Liver (tissue), 9 donors: Measurements from ENCODE around the gene ZMAT5. TPM values are rescaled to one million over a fixed set of nuclear protein-coding genes. Genes with fewer than 3 reads are reported as not detected.
"Not testable (repeated sequence)": the region's sequence is repeated elsewhere in the genome, so short reads cannot be mapped to it uniquely, and the experiment has no call there.

ENCODE experiments used
- DNase-seq: peaks from one replicate; pipeline ENCODE4 v3.0.0-alpha.2; 2017; ENCODE audit warnings: low spot score
- H3K27ac ChIP-seq, 2 donors: one replicate each; pipeline ENCODE4 v1.7.0; 2013; ENCODE audit warnings: inconsistent platforms in 2 of 2, low read length in 2 of 2, control low read depth in 1 of 2, low read depth in 1 of 2, mild to moderate bottlenecking in 1 of 2
- H3K27me3 ChIP-seq, 4 donors: one replicate each; pipeline versions ENCODE4 v1.6.1 to v1.7.0; 2013; ENCODE audit warnings: low read length in 3 of 4, inconsistent platforms in 1 of 4, mild to moderate bottlenecking in 1 of 4, moderate library complexity in 1 of 4; ENCODE audit not compliant: control insufficient read depth in 4 of 4, insufficient read depth in 4 of 4
- H3K36me3 ChIP-seq, 4 donors: one replicate each; pipeline versions ENCODE4 v1.6.1 to v1.7.0; 2013; ENCODE audit warnings: low read length in 3 of 4, mild to moderate bottlenecking in 3 of 4, low read depth in 1 of 4, moderate library complexity in 1 of 4; ENCODE audit not compliant: control insufficient read depth in 4 of 4, insufficient read depth in 3 of 4
- H3K4me1 ChIP-seq, 4 donors: one replicate each; pipeline versions ENCODE4 v1.6.1 to v1.7.0; 2013; ENCODE audit warnings: low read length in 3 of 4, mild to moderate bottlenecking in 3 of 4, moderate library complexity in 1 of 4; ENCODE audit not compliant: control insufficient read depth in 4 of 4, insufficient read depth in 4 of 4
- H3K4me3 ChIP-seq, 3 donors: one replicate each; pipeline versions ENCODE4 v1.6.1 to v1.7.0; 2013; ENCODE audit warnings: low read length in 3 of 3, control low read depth in 1 of 3, low read depth in 1 of 3, mild to moderate bottlenecking in 1 of 3
- H3K9ac ChIP-seq, 2 donors: one replicate each; pipeline ENCODE4 v1.7.0; 2013; ENCODE audit warnings: low read length in 2 of 2, mild to moderate bottlenecking in 2 of 2, moderate library complexity in 2 of 2, control low read depth in 1 of 2, low read depth in 1 of 2
- H3K9me3 ChIP-seq, 4 donors: one replicate each; pipeline versions ENCODE4 v1.6.1 to v1.7.0; 2013; ENCODE audit warnings: low read length in 3 of 4; ENCODE audit not compliant: control insufficient read depth in 4 of 4
- EGR1 ChIP-seq, 2 donors: IDR thresholded peaks; 2 replicates each; pipeline ENCODE4 v1.6.1; 2016 to 2018; ENCODE audit warnings: antibody characterized with exemption in 2 of 2, low read depth in 2 of 2
- FOXA1 ChIP-seq: IDR thresholded peaks from 2 replicates; pipeline ENCODE4 v1.6.1; 2016; ENCODE audit warnings: antibody characterized with exemption
- GABPA ChIP-seq, 2 donors: IDR thresholded peaks in 1 of 2; conservative IDR thresholded peaks in 1 of 2; 2 replicates each; pipeline ENCODE4 v1.6.1; 2016; ENCODE audit warnings: antibody characterized with exemption in 2 of 2, mild to moderate bottlenecking in 1 of 2, moderate library complexity in 1 of 2
- HNF4A ChIP-seq, 2 donors: conservative IDR thresholded peaks; 2 replicates each; pipeline ENCODE4 v1.6.1; 2016; ENCODE audit warnings: antibody characterized with exemption in 2 of 2, mild to moderate bottlenecking in 2 of 2
- HNF4G ChIP-seq: IDR thresholded peaks from 2 replicates; pipeline ENCODE4 v1.6.1; 2016; ENCODE audit warnings: antibody characterized with exemption
- JUND ChIP-seq, 2 donors: IDR thresholded peaks; 2 replicates each; pipeline ENCODE4 v1.6.1; 2016; ENCODE audit warnings: antibody characterized with exemption in 2 of 2
- NR2F2 ChIP-seq: IDR thresholded peaks from 2 replicates; pipeline ENCODE4 v1.6.1; 2016; ENCODE audit warnings: antibody characterized with exemption
- RAD21 ChIP-seq, 2 donors: IDR thresholded peaks; 2 replicates each; pipeline ENCODE4 v1.6.1; 2016; ENCODE audit warnings: antibody characterized with exemption in 2 of 2, mild to moderate bottlenecking in 2 of 2
- RXRA ChIP-seq, 2 donors: IDR thresholded peaks; 2 replicates each; pipeline ENCODE4 v1.6.1; 2017 to 2018; ENCODE audit warnings: antibody characterized with exemption in 2 of 2, mild to moderate bottlenecking in 1 of 2
- SP1 ChIP-seq: IDR thresholded peaks from 2 replicates; pipeline ENCODE4 v1.6.1; 2018; ENCODE audit warnings: antibody characterized with exemption, mild to moderate bottlenecking
- YY1 ChIP-seq: IDR thresholded peaks from 2 replicates; pipeline ENCODE4 v1.6.1; 2016; ENCODE audit warnings: antibody characterized with exemption, mild to moderate bottlenecking
- WGBS: extraction: QIAGEN DNeasy Blood & Tissue Kit; methylation state at CpG from one replicate; pipeline ENCODE4 v1.1.7; 2013; 5-methylcytosine and 5-hydroxymethylcytosine counted together
- polyA plus RNA-seq, 2 donors: library from polyadenylated mRNA; stranded (reverse) in 1 of 2; unstranded in 1 of 2; fragments of 200-250 nt in 1 of 2; fragments of >200 nt in 1 of 2; fragmentation: Nextera tagmentation in 1 of 2; extraction: Ambion mirVana in 1 of 2; gene quantifications; one replicate each; pipeline versions ENCODE4 v1.2.1 to v1.2.3, GENCODE V29; 2013 to 2015
- total RNA-seq, 2 donors: library from RNA; depleted of rRNA; stranded (reverse); fragments of >200 nt; gene quantifications; one replicate each; pipeline ENCODE4 v1.2.3, GENCODE V29; 2014
- TF ChIP-seq, protein P1 (sequence below): fragments of 150-350 bp; IDR thresholded peaks from 2 replicates; pipeline ENCODE4 v1.5.1; 2017; ENCODE audit warnings: improper control_type of control experiment, low read depth, low read length; ENCODE audit not compliant: missing input control
- TF ChIP-seq, protein P2 (sequence below): IDR thresholded peaks from 2 replicates; pipeline ENCODE4 v1.6.1; 2016; ENCODE audit warnings: antibody characterized with exemption
- donor health status: healthy.
- donor health status: healthy.
- donor health status: healthy.
- donor health status: healthy.
- donor health status: healthy.

ZMAT5 gene
- total and polyA plus RNA-seq, 4 donors: 9.2 to 18.8 (median 13.5) TPM

DNA sequence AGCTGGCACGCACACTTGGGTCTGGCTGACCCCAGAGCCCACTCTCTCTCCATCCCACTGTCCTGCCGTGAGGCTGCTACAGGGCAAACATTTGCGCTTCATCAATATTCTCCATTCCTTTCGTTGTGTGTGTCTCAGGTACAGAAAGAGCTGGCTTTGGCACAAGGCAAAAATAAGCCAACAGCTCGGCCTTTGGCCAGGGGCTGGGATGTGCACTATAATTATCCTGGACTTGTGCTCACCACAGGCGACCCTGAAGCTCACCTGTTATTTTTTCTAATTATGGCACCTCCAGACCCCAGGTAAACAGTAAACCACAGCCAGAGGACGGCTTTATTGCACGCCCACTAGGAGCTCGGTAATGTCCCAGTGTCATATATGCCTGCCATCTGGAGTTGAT lies 10.9 kb downstream of the ZMAT5 start:
- Histone ChIP-seq H3K4me1 (peaks cover 0 to 3% (median 2%) of the 10 kb centered on the region in 4 donors), H3K36me3 (no peaks in the 10 kb centered on the region), H3K9ac (no peak overlapping the region), H3K4me3 (no peak overlapping the region), H3K9me3 (no peaks in the 10 kb centered on the region), H3K27me3 (no peaks in the 10 kb centered on the region), H3K27ac (no peak overlapping the region)
- 78% methylated on average over 9 of the region's 9 CpGs for WGBS
- TF ChIP-seq JUND (IDR thresholded peaks at IDR 0.05) (no peak), NR2F2 (no peak), RAD21 (IDR thresholded peaks at IDR 0.05) (no peak), FOXA1 (no peak), HNF4G (no peak), SP1 (no peak), HNF4A (conservative IDR thresholded peaks at IDR 0.05) (no peak), RXRA (IDR thresholded peaks at IDR 0.05) (no peak), GABPA (IDR thresholded peaks at IDR 0.05 in 1 of 2, conservative IDR thresholded peaks at IDR 0.05 in 1 of 2) (no peak)
- TF ChIP-seq, protein P1, sequence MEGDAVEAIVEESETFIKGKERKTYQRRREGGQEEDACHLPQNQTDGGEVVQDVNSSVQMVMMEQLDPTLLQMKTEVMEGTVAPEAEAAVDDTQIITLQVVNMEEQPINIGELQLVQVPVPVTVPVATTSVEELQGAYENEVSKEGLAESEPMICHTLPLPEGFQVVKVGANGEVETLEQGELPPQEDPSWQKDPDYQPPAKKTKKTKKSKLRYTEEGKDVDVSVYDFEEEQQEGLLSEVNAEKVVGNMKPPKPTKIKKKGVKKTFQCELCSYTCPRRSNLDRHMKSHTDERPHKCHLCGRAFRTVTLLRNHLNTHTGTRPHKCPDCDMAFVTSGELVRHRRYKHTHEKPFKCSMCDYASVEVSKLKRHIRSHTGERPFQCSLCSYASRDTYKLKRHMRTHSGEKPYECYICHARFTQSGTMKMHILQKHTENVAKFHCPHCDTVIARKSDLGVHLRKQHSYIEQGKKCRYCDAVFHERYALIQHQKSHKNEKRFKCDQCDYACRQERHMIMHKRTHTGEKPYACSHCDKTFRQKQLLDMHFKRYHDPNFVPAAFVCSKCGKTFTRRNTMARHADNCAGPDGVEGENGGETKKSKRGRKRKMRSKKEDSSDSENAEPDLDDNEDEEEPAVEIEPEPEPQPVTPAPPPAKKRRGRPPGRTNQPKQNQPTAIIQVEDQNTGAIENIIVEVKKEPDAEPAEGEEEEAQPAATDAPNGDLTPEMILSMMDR: no peak
- TF ChIP-seq, protein P2, sequence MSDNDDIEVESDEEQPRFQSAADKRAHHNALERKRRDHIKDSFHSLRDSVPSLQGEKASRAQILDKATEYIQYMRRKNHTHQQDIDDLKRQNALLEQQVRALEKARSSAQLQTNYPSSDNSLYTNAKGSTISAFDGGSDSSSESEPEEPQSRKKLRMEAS: no peak
- no peak for DNase-seq

DNA sequence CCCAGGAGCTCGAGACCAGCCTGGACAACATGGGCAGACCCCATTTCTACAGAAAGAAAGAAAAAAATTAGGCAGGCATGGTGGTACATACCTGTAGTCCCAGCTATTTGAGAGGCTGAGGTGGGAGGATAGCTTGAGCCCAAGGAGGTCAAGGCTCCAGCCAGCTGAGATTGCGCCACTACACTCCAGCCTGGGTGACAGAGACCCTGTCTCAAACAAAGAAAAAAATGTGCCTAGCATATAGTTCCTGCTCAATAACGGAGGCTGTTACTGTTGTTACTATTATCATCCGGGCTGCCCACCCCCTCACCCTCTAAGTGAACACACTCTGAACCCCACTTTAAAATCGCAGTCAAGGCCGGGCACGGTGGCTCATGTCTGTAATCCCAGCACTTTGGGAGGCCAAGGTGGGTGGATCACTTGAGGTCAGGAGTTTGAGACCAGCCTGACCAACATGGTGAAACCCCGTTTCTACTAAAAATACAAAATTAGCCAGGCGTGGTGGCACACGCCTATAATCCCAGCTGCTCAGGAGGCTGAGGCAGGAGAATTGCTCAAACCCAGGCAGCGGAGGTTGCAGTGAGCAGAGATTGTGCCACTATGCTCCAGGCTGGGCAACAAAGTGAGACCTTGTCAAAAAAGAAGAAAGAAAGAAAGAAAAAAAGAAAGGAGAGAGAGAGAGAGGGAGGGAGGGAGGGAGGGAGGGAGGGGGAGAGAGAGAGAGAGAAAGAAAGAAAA lies 12.0 kb downstream of the ZMAT5 start:
- not testable (repeated sequence) for H3K27ac ChIP-seq, H3K9me3 ChIP-seq

GRCh38 chr22:29753808-29754657 lies 12.8 kb downstream of the ZMAT5 start:
- Histone ChIP-seq H3K4me1 (peaks cover 0 to 8% (median 2%) of the 10 kb centered on the region in 4 donors), H3K9ac (no peak overlapping the region), H3K36me3 (peaks cover 0 to 2% (median 0%) of the 10 kb centered on the region in 4 donors), H3K27ac (no peak overlapping the region), H3K4me3 (no peak overlapping the region), H3K27me3 (no peaks in the 10 kb centered on the region), H3K9me3 (no peaks in the 10 kb centered on the region)
- no peak for TF ChIP-seq SP1
- no peak for TF ChIP-seq YY1
- no peak for TF ChIP-seq EGR1 (IDR thresholded peaks at IDR 0.05; ENCODE audit: low read depth in 2 of 2)
- TF ChIP-seq GABPA (IDR thresholded peaks at IDR 0.05 in 1 of 2, conservative IDR thresholded peaks at IDR 0.05 in 1 of 2): no peak
- peak in 1 of 2 donors; percentile 6 for TF ChIP-seq HNF4A (conservative IDR thresholded peaks at IDR 0.05)
- DNase-seq: no peak
- 68% methylated on average over 16 of the region's 16 CpGs for WGBS

More for the DNA sequence above, 12.0 kb downstream of the ZMAT5 start:
- H3K4me3 ChIP-seq, H3K9ac ChIP-seq, H3K27me3 ChIP-seq, DNase-seq, H3K36me3 ChIP-seq, H3K4me1 ChIP-seq: not testable (repeated sequence)
- 97% methylated on average over 11 of the region's 11 CpGs for WGBS
